ENCODE results near the gene TP63.
"Not testable (repeated sequence)": the region's sequence is repeated elsewhere in the genome, so short reads cannot be mapped to it uniquely, and the experiment has no call there.

The TP63 gene

DNA sequence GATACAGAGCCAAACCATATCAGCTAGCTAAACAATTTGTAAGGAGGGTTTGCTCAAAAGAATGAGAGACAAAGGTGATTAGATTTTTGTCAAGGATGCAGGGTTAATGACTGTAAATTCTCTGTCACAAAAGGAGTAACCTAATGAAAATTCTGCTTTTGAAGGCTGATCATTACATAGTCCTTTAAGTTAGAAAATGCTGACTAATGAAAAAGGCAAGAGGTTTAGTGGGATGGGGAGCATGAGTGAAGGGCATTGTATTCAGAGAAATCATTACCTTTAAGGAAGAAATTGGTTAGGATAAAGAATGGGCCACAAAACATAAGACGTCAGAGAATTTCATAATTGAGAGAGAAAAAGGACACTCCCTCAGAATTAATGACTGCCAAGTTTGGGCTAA is 97.7 kb downstream of the TP63 start:
- DNase-seq, result no peak

DNA sequence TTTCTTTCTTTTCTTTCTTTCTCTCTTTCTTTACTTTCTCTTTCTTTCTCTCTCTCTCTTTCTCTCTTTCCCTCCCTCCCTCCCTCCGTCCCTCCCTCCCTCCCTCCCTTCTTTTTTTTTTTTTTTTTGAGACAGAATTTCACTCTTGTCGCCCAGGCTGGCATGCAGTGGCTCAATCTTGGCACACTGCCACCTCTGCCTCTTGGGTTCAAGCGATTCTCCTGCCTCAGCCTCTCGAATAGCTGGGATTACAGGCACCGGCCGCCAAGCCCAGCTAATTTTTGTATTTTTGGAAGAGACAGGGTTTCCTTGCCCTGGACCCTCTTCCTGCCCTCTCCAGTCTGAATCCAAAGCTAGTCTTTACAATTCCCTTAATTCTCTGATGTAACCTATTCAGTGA is 102.9 kb downstream of the TP63 start:
- no peak for DNase-seq

DNA sequence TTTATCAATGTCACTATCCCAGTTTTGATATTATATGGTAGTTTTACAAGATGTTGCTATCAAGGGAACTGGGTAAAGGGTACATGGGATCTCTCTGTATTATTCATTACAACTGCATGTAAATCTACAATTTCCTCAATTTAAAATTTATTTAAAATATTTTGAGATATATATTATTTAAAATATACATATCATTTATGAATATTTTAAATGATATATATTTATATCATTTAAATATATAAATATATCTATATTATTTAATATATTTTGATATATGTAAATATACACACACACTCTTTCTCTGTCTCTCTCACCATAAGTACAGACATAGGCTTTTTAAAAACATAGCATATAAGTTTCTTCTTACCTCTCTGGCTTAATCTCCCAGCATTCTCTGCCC is 104.7 kb downstream of the TP63 start:
- DNase-seq, result no peak

DNA sequence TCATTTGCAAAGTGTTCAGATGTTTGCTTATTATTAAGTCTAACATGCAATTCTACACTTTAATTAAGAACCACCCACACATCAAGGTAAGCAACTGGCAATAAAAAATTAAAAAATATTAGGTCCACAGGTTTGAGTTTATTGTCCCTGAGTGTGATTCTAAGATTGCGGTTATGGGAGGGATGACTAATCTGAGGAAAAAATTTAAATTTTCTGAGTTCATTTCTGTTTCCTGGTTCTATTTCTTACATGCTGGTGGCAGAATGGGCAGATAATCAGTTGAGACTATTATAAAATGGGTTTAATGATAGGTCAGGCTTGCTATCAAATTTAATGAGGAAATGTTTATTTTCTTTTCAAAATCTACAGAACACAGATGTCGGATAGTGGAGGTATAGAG is 105.9 kb downstream of the TP63 start:
- DNase-seq, result no peak

DNA sequence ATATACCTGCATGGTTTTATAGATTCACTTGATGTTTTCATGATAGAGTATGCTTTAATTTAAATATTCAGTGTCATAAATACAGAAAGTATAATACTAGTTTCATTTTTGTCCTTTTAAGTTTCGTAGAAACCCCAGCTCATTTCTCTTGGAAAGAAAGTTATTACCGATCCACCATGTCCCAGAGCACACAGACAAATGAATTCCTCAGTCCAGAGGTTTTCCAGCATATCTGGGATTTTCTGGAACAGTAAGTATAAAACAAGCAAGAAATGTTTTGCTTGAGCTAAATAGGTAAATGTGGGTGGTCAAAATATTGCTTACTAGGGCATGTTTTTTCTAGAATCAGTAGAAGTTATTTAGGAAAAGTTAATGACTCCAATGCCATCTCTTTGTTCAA is 106.4 kb downstream of the TP63 start:
- no peak for DNase-seq

DNA sequence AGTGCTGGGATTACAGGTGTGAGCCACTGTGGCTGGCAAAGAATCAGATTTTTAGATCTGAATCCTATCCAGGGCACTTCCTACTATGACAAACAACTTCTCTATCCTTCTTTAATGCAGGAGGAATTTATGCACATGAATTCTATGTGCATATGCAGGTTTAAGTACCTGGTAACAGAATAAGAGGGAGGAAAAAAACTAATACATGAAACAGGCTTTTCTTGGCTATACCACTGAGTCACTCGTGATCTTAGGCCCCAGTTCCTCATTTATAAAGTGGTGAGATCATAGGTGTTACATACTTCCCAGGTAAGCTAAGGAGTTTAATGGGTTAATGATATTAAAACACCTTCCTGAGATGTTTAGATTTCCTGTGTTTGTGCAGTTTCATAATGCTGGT is 108.2 kb downstream of the TP63 start:
- DNase-seq, result no peak

DNA sequence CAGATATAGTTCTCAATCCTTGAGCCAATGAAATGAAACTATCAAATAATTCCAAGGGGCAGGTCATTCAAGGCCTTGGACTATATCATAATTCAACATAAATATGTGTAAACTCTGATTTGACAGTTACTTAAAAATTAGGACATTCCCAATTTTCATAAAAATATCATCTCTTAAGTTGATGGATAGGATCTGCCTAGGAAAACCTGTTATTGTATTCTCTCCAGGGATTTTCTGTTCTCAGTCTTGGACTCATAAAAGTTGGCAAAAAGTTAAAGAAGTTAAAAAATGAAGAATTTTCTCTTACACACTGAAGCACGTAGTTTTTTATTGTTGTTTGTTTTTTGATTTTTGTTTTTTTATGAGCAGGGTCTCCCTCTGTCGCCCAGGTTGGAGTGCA is 109.0 kb downstream of the TP63 start:
- no peak for DNase-seq

DNA sequence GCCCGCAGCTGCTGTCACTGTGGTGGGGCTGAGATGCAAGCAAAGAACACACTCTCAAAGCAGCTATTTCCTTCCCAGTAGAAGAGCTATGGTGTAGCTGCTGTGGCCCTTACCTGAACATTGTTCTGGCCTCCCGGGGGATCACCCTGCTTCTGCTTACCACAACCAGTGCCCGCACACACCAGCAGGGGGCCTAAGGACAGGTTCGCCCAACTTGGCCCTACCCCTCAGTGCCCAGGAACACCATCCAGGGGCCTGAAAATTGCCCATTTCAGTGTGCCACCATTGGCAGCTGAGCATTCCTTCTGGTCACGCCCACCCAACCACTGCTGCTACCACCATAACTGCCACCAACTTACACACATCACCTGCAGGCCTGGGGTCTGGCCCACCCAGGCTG is 113.0 kb downstream of the TP63 start:
- DNase-seq, result no peak

DNA sequence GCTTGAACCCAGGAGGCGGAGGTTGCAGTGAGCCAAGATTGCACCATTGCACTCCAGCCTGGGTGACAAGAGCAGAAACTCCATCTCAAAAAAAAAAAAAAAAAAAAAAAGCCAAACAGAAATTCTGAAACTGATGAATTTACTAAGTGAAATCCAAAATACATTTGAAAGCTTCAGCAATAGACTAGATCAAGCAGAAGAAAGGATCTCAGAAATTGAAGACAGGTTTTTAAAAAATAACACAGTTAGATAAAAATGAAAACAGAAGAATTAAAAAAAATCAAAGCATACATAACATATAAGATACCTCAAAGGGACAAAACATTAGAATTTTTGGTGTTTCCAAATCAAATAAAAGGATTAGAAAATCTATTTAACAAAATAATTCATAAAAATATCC is 114.4 kb downstream of the TP63 start:
- no peak for DNase-seq

DNA sequence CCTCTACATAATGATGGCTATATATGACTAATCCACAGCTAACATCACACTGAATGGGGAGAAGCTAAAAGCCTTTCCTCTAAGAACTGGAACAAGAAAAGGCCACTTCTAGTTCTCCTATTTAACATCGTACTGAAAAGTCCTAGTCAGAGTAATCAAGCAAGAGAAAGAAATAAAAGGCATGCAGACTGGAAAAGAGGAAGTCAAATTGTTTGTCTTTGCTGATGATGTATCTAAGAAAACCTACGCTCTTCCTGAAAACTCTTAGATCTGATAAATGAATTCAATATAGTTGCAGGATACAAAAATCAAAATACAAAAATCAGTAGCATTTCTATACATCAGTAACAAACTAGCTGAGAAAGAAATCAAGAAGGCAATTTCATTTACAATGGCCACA is 116.9 kb downstream of the TP63 start:
- no peak for DNase-seq

DNA sequence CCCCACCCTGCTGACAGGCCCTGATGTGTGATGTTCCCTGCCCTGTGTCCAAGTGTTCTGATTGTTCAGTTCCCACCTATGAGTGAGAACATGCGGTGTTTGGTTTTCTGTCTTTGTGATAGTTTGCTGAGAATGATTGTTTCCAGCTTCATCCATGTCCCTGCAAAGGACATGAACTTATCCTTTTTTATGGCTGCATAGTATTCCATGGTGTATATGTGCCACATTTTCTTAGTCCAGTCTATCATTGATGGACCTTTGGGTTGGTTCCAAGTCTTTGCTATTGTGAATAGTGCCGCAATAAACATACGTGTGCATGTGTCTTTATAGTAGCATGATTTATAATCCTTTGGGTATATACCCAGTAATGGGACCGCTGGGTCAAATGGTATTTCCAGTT is 119.8 kb downstream of the TP63 start:
- not testable (repeated sequence) for DNase-seq

DNA sequence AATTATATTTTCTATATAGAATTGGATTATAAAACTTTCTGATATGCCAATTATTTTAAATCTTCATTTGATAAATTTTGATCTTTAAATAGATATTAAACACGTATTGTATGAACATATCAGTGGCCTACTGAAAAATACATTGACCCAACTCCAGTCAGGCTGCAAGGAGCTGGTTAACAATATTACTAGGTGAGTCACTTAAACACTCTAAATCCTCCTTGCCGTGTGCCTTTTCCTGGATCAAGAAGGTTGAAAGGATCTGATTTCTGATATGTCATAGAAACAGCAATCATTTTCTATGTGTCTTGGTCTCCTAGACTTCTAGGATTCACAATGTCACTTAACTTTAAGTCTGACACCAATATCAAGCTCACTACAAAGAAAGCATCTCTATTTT is 123.2 kb downstream of the TP63 start:
- no peak for DNase-seq

DNA sequence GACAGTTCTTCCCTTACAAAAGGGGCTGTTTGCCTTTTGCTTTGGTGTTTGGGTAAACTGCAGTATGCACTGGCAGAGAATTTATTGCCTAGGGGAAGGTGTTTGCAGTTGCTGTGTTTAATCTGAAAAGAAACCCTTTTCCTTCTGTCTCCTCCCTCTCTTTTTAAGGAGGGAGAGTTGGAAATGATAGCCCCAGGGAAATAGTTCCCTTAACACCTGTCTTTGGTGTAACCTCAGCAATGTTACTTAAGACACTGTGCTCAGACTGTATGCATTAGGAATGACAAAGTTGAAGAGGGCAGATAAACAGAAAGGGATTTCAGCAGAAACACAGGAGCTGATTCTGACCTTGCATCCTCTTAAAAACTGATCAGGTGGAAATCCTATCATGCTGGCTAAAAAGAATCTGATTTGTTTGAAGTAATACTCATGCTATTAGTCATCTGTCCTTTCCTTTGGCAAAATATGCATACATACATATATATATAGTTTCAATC is 125.4 kb downstream of the TP63 start:
- no peak for DNase-seq

DNA sequence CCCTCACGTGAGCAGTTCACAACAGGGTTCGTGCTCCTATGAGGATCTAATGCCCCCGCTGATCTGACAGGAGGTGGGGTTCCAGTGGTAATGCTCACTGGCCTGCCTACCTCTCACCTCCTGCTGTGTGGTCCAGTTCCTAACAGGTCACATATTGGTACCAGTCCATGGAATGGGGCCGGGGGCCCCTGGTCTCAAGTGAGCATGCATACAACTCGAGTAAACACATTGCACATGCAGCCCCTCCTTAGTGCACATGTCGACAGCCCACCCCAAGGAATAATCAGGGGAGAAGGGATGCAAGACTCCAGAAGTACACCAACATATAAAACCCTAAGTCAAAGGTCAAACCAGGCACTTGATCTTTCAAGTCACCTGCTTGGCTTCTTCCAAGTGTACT is 127.0 kb downstream of the TP63 start:
- DNase-seq, result no peak

DNA sequence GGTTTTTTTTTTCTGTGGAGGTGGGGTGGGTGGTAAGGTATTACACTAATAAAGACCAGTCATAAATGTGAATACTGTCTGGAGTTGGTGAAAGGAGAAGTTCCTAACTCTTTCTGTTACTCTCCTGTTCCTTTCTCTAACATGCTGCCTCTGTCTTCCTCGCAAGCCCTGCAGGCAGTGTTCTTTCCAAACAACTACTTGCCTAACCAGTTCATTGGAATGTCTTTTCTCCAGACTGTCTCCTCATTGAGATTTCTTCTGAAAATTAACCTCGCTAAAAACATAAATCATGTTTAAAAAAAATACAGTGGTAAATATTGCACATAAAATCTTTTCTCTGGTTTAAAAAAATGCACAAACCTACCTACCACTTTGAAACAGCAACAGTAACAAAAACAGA is 135.2 kb downstream of the TP63 start:
- DNase-seq, result no peak

DNA sequence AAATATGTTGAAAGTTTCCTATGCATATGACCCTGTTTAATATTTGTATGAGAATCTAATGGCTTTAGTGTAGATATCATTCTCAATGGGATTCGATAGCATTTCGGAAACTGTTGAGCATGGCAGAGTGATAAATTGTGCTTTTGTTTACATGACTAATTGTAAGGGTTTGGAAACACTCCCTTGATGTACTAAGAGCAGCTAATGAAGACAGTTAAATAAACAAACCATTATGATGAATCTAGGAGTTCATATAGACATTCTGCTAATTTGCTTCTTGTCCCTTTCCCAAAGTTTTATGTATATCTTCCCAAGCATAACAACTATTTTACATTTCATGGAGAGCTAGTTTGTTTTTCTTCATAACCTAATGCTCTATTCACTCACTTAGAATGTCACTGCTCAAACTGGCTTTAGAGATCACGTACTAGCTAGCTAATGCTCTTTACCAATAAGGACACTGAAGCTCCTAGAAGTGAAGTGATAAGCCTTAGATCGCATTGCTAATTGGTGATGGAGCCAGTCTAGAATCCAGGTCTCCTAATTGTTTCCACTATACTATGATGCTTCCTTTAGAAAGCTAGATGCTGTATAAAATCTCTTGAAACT is 140.8 kb downstream of the TP63 start:
- no peak for DNase-seq

DNA sequence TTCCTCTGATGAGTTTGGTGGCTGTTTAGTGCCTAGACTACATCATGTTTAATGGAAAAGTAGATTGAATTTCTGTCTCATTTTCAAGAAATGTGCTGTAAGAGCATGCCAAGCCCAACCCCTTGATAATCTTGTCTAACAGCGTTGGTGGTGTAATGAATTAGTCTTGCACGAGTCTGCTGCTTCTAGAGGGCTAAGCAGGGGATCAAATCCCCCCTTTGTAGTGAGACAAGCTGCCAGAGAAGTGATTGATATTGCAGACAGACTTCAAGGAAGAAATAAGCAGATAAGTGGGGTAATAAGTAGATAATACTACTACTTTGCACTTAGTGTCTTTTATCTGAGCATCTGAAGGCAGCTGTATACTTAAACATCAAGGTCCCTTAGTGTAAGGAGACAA is 141.4 kb downstream of the TP63 start:
- no peak for DNase-seq

DNA sequence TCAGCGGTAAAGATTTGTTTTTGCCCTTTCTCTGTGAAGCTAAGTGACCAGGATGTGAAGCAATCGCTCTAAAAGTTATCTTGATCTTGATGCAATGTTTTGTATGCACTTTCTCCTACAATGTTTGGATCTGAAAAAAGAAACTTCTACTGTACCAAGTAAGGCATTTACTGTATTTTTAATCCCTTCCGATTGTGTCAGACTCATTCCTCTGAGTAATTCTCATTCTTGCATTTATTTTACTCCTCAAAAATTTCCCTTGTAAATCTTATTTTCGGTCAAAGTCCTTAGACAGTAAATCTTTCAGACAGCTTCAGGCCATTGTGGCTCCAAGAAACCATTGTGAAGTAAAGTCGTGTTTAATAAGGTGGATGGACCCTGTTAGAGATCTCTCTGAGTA is 141.9 kb downstream of the TP63 start:
- DNase-seq, result no peak

DNA sequence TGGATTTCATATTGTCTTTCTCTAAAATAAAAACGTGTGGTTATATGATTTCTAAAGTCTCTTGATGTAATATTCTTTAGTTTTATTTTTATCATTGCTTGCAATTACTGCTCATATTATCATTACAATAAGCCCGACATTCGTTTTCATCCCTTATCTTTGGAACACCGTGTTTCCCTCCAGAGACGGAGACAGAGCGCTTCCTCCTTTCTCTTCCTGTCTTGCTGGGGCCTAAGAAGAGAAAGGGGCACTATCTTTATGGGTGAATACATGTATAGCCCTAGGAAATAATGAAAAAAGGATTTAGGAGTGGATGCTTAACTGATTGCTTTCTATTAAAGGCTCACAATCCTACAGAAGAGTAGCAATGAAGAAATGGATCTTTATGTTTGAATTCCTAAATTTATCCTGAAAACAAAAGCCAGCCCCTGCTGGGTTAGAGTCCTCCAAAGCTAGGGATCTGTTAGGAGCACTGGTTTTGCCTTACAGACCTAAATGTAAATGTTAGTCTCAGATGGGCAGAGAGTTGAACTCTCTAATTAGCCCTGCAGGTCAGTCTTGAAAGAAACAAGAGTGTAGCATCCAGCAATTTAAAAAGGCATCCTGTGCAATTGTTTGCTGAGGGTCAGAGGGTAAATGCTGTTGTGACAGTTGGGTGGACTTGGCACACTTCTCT is 145.1 kb downstream of the TP63 start:
- no peak for DNase-seq

DNA sequence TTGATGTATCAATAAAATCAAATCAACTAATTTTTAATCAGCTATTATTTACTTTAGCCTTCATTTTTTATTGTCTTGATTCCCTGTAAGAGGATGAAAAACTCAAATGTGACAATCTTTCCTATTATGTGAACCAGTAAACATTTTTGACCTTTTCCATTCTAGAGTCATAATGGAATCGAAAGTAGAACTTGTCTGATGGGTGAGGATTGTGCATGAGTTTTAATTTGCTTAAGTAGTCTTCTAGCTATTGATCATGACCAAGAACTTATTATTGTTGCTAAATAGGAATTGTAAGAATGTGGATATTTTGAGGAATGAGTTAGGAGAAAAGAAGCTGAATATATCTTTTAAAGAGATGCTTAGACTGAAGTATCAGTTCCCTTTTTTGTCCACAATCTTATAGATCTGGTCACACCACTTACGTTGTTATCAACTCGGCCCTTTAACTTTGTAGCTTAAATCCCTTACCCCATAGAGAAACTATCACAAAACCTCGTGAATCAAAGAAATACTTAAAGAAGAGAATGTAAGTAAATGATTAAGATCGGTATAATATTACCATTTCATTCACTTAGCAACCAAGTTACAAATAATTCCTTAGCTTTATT is 147.3 kb downstream of the TP63 start:
- DNase-seq, result no peak

DNA sequence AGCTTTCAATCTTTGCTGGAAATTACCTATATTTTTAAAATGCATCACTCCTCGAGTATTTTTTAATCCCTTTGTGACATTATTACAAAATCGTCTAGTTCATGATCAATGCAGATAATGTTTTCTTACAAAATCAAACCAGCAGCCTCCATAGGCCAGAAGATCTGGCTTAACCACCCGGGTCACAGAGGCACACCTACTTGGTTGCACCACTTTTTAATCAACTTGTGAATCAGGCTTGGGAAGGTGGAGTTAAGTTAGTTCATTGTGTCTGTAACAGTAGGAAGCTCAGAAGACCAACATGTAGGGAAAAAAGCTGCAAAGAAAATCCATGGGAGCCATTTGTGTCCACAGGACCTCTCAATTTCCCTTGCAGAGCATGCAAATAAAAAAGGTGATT is 148.0 kb downstream of the TP63 start:
- no peak for DNase-seq

DNA sequence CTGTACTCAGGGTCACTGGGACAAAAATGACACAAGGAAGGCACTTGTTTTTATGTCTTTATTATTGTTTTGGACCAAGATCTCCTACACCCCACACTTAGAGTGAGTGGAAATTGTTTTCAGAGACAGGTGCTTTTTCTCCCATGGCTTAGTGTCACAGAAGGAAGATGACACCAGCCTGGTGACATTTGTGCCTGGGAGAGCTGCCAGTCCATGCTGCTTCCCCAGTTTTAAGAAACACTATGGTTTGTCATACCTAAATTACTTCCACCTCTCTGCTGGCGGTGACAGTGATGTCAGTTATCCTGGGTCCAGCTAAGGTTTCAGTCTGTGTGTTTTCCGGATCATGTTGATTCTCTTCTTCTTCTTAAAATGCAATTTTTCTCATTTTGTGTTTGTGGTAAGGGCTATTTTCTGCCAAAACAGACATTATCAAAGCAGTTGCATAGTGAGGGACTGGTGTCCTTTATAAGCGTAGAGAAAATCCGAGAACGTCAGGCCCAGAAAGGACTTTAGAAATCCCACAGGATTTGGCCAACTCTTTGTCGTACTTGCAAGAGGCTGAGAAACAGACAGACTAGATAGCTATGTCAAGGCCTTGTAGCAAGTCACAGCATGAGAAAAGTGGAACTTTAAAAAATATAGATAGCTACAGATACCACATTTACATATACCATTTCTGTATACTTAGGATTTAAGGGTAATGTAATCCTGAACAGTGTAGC is 149.5 kb downstream of the TP63 start:
- no peak for DNase-seq

DNA sequence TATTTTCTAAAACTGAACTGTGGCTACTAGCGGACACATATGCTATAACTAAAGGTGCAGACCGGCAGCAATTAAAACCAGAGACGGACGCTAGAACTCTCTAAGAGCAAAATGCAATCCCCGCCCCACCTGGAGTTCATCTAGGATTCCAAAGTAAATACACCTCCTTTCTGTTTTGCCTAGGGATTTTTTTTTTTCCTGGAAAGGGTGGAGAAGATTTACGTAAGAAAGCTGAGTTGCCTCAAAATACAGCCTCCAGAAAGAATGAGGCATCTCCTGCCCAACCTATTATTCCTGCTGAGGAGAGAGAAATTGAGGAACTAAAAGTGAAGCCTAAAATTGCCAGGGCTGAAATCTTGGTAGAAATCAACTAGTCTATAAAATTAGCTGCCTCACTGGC is 150.2 kb downstream of the TP63 start:
- peak; percentile 4 for DNase-seq

DNA sequence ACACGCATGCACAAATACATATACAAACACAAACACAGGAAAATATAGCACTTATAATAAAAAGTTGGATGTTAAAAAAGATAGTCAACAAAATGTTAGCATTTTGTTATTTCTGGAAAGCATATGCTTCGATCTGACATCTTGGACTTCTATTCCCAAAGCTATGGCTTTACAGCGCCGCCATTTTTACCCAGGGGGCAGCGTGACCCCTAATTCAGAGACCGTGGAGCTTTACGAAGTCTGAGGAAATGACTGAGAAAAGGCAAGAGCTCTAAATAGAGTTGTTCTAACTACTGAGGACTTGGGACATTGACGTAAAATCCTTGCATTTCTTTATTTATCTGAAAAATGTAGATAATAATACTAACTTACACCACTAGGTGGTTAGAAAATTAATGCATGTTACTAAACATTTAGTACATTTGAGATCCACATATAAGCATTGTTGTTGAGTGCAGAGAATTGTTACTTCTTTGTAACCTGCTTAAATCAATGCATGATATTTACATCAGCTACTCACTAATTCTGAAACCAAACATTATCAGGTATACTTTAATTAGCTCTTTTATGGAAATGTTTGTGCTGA is 155.4 kb downstream of the TP63 start:
- no peak for DNase-seq

All from NCI-H2171 (cell line).